HepG2 (cell line): ENCODE results near the gene BBS9.

Experiments
- CBX5 ChIP-seq: sonication (generic); formaldehyde crosslinking; IDR thresholded peaks from 2 replicates; pipeline ENCODE4 v1.4.0; 2020; ENCODE audit warnings: missing genetic modification reagents, borderline replicate concordance
- JUNB ChIP-seq: sonication (generic); formaldehyde crosslinking; IDR thresholded peaks from 2 replicates; pipeline ENCODE4 v1.8.0; 2022; ENCODE audit warnings: missing genetic modification reagents, mild to moderate bottlenecking, borderline replicate concordance
- POLR2A ChIP-seq, 2 experiments: IDR thresholded peaks; 2 replicates each; pipeline ENCODE4 v1.6.1; 2011; ENCODE audit warnings: low read depth in 2 of 2, low read length in 2 of 2, mild to moderate bottlenecking in 1 of 2, moderate library complexity in 1 of 2; ENCODE audit not compliant: insufficient read depth in 1 of 2
- RFX5 ChIP-seq: IDR thresholded peaks from 2 replicates; pipeline ENCODE4 v1.6.1; 2011; ENCODE audit warnings: low read depth, low read length, improper control_type of control experiment
- TOE1 ChIP-seq: sonication (generic); formaldehyde crosslinking; IDR thresholded peaks from 2 replicates; pipeline ENCODE4 v1.4.0; 2020; ENCODE audit warnings: mild to moderate bottlenecking, missing genetic modification reagents
- TF ChIP-seq, protein P1 (sequence below): sonication (generic); formaldehyde crosslinking; IDR thresholded peaks from 2 replicates; pipeline ENCODE4 v1.5.0; 2020; ENCODE audit warnings: mild to moderate bottlenecking, missing genetic modification reagents, moderate library complexity
- TF ChIP-seq, protein P2 (sequence below), 2 experiments: IDR thresholded peaks; 2 replicates each; pipeline ENCODE4 v1.6.1; 2011 to 2012; ENCODE audit warnings: low read length in 2 of 2, borderline replicate concordance in 1 of 2, low read depth in 1 of 2, mild to moderate bottlenecking in 1 of 2, moderate library complexity in 1 of 2
- TF ChIP-seq, protein P3 (sequence below): sonication (generic); formaldehyde crosslinking; IDR thresholded peaks from 2 replicates; pipeline ENCODE4 v1.4.0; 2020; ENCODE audit warnings: low read depth, missing genetic modification reagents

DNA sequence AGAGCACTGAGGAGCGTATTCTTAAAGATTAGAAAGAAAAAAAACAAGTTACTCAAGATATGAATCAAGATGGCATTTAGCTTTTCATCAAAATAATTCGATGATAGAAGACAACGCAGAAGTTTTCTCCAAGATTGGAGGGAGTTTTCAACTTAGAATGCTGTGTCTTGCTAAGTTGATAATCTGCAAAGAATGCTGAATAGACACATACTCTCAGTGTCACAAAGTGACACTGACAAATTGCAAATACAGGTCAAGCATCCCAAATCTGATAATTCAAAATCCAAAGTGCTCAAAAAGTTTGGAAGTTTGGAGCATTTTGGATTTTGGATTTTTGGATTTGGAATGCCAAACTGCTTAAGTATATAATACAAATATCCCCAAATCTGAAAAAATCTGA lies 243.8 kb downstream of the BBS9 start:
- TF ChIP-seq, protein P1, sequence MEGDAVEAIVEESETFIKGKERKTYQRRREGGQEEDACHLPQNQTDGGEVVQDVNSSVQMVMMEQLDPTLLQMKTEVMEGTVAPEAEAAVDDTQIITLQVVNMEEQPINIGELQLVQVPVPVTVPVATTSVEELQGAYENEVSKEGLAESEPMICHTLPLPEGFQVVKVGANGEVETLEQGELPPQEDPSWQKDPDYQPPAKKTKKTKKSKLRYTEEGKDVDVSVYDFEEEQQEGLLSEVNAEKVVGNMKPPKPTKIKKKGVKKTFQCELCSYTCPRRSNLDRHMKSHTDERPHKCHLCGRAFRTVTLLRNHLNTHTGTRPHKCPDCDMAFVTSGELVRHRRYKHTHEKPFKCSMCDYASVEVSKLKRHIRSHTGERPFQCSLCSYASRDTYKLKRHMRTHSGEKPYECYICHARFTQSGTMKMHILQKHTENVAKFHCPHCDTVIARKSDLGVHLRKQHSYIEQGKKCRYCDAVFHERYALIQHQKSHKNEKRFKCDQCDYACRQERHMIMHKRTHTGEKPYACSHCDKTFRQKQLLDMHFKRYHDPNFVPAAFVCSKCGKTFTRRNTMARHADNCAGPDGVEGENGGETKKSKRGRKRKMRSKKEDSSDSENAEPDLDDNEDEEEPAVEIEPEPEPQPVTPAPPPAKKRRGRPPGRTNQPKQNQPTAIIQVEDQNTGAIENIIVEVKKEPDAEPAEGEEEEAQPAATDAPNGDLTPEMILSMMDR (CRISPR knock-in tag), result no peak
- no peak for TF ChIP-seq JUNB
- TF ChIP-seq, protein P2, sequence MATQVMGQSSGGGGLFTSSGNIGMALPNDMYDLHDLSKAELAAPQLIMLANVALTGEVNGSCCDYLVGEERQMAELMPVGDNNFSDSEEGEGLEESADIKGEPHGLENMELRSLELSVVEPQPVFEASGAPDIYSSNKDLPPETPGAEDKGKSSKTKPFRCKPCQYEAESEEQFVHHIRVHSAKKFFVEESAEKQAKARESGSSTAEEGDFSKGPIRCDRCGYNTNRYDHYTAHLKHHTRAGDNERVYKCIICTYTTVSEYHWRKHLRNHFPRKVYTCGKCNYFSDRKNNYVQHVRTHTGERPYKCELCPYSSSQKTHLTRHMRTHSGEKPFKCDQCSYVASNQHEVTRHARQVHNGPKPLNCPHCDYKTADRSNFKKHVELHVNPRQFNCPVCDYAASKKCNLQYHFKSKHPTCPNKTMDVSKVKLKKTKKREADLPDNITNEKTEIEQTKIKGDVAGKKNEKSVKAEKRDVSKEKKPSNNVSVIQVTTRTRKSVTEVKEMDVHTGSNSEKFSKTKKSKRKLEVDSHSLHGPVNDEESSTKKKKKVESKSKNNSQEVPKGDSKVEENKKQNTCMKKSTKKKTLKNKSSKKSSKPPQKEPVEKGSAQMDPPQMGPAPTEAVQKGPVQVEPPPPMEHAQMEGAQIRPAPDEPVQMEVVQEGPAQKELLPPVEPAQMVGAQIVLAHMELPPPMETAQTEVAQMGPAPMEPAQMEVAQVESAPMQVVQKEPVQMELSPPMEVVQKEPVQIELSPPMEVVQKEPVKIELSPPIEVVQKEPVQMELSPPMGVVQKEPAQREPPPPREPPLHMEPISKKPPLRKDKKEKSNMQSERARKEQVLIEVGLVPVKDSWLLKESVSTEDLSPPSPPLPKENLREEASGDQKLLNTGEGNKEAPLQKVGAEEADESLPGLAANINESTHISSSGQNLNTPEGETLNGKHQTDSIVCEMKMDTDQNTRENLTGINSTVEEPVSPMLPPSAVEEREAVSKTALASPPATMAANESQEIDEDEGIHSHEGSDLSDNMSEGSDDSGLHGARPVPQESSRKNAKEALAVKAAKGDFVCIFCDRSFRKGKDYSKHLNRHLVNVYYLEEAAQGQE (IDR thresholded peaks at IDR 0.05; ENCODE audit: borderline replicate concordance in 1 of 2, low read depth in 1 of 2, low read length in 2 of 2), result no peak
- TF ChIP-seq, protein P3, sequence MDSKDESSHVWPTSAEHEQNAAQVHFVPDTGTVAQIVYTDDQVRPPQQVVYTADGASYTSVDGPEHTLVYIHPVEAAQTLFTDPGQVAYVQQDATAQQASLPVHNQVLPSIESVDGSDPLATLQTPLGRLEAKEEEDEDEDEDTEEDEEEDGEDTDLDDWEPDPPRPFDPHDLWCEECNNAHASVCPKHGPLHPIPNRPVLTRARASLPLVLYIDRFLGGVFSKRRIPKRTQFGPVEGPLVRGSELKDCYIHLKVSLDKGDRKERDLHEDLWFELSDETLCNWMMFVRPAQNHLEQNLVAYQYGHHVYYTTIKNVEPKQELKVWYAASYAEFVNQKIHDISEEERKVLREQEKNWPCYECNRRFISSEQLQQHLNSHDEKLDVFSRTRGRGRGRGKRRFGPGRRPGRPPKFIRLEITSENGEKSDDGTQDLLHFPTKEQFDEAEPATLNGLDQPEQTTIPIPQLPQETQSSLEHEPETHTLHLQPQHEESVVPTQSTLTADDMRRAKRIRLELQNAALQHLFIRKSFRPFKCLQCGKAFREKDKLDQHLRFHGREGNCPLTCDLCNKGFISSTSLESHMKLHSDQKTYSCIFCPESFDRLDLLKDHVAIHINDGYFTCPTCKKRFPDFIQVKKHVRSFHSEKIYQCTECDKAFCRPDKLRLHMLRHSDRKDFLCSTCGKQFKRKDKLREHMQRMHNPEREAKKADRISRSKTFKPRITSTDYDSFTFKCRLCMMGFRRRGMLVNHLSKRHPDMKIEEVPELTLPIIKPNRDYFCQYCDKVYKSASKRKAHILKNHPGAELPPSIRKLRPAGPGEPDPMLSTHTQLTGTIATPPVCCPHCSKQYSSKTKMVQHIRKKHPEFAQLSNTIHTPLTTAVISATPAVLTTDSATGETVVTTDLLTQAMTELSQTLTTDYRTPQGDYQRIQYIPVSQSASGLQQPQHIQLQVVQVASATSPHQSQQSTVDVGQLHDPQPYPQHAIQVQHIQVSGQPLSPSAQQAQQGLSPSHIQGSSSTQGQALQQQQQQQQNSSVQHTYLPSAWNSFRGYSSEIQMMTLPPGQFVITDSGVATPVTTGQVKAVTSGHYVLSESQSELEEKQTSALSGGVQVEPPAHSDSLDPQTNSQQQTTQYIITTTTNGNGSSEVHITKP, result no peak
- TF ChIP-seq RFX5, result no peak
- TF ChIP-seq TOE1 (CRISPR knock-in tag), result no peak
- no peak for TF ChIP-seq POLR2A (IDR thresholded peaks at IDR 0.05; ENCODE audit: insufficient read depth in 1 of 2, low read depth in 2 of 2, low read length in 2 of 2)
- no peak for TF ChIP-seq CBX5 (CRISPR knock-in tag)
